Posterior vena cava (tissue), 2 donors: ENCODE measurements around the gene NR6A1. TPM values are rescaled to one million over a fixed set of nuclear protein-coding genes. Genes with fewer than 3 reads are reported as not detected.

Experiments used
- DNase-seq: peaks from one replicate; pipeline ENCODE4 v3.0.0-alpha.2; 2020; ENCODE audit warnings: low spot score
- intact Hi-C, 2 donors: fragments of 100-400 bp; cut with DNase I; formaldehyde crosslinking; loops; one replicate each; pipeline versions ENCODE4 v1.14.1 to v1.14.2; 2022 to 2023
- total RNA-seq, 2 donors: library from RNA; stranded (reverse); fragmentation: NEBNext Ultra II Directional; extraction: Animal tissue kit (Norgen Biotek cat#: 25700); gene quantifications; one replicate each; pipeline ENCODE4 v1.2.1, GENCODE V29; 2021
- donor health status: DM: yes; HTN: yes; CAD: no.
- donor health status: DM: yes; HTN: yes; CAD: no.

NR6A1 gene
- total RNA-seq, 2 donors from 2014 or later: 0.23 to 0.76 TPM

- intact Hi-C loops: no loop called here
- DNase-seq: no peak
These were observed 3.3 kb downstream of the NR6A1 start for GRCh38 chr9:124767821-124768220.

- intact Hi-C loops: no loop called here
- DNase-seq: no peak
These were observed 4.1 kb downstream of the NR6A1 start for GRCh38 chr9:124766815-124767554.

DNA sequence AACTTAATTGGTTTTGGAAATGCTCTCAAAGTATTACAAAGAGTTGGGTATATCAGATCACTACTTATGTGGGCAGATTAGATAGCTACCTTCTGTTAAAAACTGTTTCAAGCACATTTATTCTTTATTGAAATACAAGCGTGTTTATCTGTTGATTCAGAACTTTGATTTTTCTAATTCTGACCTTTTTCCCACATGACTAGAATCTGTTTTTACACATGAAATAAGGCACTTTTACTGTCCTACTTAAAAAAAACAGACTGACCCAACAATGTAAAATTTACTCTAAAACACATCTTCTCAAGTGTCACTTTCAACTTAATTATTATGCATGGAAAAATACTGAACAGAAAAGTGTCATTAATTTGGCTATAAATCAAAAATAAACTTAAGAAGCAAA lies 4.8 kb downstream of the NR6A1 start:
- intact Hi-C loops: no loop called here
- no peak for DNase-seq

DNA sequence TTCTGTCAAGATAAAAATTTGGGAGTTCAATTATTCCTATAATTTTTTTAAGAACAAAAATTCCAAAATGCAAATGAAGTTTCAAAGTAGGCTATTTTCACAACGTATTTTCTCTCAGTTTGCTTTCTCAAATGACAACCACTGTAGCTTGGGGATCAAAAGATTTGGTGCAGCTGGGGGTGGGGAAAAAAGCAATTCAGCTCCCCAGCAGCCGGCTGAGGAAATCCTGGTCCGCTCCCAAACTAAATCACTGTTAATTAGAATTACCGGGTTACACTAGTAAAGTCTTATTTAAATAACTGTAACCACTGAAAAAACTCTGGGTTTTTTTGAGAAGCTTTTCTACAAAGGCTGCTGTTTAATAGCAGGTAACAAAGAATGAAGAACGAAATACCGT lies 5.7 kb downstream of the NR6A1 start:
- intact Hi-C loops: no loop called here
- no peak for DNase-seq

GRCh38 chr9:124764774-124765438 lies 6.2 kb downstream of the NR6A1 start:
- no peak for DNase-seq
- intact Hi-C loops: no loop called here

- intact Hi-C loops: no loop called here
- DNase-seq: no peak
These were observed 8.5 kb downstream of the NR6A1 start for GRCh38 chr9:124762633-124763032.

GRCh38 chr9:124761710-124762109 lies 9.4 kb downstream of the NR6A1 start:
- DNase-seq: no peak

DNA sequence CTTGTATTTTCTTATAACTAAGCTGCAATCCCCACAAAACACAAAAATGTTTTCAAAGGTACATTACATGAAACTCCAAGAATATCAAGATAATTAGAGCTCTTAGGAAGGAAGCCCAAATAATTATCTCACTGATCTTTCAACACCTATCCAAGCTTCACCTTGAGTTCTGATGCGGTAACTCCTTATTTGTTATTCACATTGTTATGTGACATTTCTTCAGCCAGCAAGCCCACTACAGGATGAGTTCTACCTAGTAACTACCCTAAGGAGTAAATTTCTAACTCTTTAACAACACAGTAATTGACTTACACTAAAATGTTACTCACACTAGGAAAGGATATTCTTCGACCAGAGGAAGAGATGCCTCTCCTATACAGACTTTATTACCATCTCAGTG lies 9.9 kb downstream of the NR6A1 start:
- intact Hi-C loops: no loop called here
- no peak for DNase-seq

More at GRCh38 chr9:124761710-124762109, 9.4 kb downstream of the NR6A1 start:
- intact Hi-C loops: no loop called here

- intact Hi-C loops: no loop called here
- no peak for DNase-seq
These were observed 10.4 kb downstream of the NR6A1 start for GRCh38 chr9:124760719-124761118.

GRCh38 chr9:124759327-124759726 lies 11.8 kb downstream of the NR6A1 start:
- intact Hi-C loops: no loop called here
- no peak for DNase-seq

DNA sequence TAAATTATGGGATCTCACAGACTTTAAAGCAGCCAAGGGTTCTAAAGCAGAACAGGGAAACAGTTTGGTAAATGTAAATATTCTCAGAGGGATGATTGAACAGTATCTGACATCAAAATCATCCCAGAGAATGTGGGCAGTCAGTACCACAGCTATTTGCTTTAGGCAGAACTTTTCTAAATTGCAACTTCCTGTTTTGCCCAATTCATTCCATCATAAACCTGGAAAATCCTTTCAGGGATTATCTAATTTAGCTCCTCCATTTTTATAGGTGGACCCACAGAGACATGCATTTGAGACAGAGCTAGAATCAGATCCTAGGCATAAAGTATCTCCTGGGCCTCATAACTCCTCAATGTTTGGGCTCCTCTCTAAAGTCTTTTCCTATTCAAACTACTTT lies 12.4 kb downstream of the NR6A1 start:
- intact Hi-C loops: no loop called here
- no peak for DNase-seq

GRCh38 chr9:124758061-124758460 lies 13.1 kb downstream of the NR6A1 start:
- intact Hi-C loops: no loop called here
- no peak for DNase-seq

GRCh38 chr9:124757616-124758015 lies 13.5 kb downstream of the NR6A1 start:
- DNase-seq: no peak
- intact Hi-C loops: no loop called here

DNA sequence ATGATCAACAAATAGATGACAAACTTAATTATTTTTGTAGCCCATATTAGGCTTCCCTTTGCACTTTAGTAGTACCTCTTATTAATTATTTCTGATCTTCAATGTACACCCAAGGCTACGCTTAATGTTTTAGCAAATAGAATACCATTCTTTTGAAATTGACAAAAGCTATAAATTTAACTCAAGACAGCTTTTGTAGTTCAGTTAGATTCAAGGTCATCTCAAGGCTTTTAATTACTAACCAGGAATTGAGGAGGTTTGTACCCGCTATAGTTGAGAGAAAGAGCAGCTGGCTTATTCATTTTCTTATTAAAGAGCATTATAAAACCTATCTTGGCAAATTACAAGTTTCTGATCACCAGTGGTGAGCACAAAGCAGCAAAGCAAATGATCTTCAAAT lies 15.1 kb downstream of the NR6A1 start:
- intact Hi-C loops: no loop called here
- DNase-seq: no peak

DNA sequence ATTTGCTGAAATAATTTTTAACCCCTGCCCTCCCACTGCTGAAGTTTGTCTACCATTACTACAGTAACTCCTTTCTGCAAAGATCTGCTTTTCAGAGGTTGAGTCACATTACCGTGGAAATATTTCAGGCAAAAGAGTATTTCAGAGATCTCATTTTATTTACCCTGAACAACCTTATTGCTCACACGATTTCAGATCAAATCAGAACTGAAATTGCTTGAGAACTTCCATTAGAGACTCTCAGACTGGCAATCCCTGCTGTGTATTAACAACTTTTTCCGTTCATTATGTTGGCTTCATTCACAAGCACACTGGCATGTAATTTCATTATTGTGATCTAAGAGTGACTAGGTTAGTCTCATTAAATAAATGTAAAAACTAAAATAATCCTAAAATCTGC lies 16.1 kb downstream of the NR6A1 start:
- intact Hi-C loops: no loop called here
- no peak for DNase-seq

DNA sequence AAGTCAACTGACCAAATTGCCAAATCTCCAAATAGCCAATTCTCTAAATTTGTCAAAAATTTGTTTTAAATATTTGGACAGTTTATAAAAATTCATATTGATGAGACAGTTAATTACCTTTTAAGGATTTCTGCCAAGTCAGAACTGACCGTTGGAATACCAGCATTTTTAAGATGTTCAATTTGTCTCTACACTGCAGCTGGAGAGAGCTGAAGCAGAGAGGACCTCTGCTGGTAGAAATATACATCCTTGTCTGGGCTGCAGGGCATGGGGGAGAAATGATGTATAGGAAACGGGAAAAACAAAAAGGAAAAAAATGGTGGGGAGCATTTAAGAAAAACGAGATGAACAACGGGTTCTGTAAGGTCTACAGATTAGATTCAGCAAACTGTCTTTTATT lies 16.8 kb downstream of the NR6A1 start:
- DNase-seq: no peak
- intact Hi-C loops: no loop called here

DNA sequence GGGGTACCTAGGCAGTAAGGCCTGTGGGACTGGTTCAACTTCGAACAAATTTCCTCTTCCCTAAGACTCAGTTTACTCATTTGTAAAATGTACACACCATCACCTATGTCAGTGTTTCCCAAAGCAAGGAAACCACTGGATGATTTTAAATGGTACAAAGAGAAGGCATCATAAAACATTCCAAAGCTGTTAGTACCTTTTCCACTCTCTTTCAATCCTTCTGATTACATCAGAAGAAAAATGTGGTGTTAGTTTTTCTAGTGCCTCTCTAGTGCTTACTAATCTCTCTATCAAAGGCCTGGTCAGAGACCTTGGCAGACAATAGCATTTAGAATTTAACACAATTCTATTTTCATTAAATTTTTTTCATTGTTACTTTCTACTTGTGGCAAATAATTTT lies 18.1 kb downstream of the NR6A1 start:
- DNase-seq: no peak
- intact Hi-C loops: no loop called here

- intact Hi-C loops: no loop called here
- DNase-seq: no peak
These were observed 21.3 kb downstream of the NR6A1 start for GRCh38 chr9:124749781-124750180.

- DNase-seq: no peak
- intact Hi-C loops: no loop called here
These were observed 21.8 kb downstream of the NR6A1 start for GRCh38 chr9:124749284-124749683.

GRCh38 chr9:124747065-124747464 lies 24.0 kb downstream of the NR6A1 start:
- intact Hi-C loops: no loop called here
- DNase-seq: no peak

GRCh38 chr9:124743686-124744348 lies 27.3 kb downstream of the NR6A1 start:
- intact Hi-C loops: no loop called here
- no peak for DNase-seq
